ENCODE measurements around the gene ENOX1.

Gene ENOX1

GRCh38 chr13:43757266-43757665 is 29.5 kb downstream of the ENOX1 start (continued):
- TF ChIP-seq, protein P1, sequence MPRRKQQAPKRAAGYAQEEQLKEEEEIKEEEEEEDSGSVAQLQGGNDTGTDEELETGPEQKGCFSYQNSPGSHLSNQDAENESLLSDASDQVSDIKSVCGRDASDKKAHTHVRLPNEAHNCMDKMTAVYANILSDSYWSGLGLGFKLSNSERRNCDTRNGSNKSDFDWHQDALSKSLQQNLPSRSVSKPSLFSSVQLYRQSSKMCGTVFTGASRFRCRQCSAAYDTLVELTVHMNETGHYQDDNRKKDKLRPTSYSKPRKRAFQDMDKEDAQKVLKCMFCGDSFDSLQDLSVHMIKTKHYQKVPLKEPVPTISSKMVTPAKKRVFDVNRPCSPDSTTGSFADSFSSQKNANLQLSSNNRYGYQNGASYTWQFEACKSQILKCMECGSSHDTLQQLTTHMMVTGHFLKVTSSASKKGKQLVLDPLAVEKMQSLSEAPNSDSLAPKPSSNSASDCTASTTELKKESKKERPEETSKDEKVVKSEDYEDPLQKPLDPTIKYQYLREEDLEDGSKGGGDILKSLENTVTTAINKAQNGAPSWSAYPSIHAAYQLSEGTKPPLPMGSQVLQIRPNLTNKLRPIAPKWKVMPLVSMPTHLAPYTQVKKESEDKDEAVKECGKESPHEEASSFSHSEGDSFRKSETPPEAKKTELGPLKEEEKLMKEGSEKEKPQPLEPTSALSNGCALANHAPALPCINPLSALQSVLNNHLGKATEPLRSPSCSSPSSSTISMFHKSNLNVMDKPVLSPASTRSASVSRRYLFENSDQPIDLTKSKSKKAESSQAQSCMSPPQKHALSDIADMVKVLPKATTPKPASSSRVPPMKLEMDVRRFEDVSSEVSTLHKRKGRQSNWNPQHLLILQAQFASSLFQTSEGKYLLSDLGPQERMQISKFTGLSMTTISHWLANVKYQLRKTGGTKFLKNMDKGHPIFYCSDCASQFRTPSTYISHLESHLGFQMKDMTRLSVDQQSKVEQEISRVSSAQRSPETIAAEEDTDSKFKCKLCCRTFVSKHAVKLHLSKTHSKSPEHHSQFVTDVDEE (CRISPR knock-in tag; IDR thresholded peaks at IDR 0.05): no peak

GRCh38 chr13:43755844-43756243 is 30.9 kb downstream of the ENOX1 start:
- TF ChIP-seq CSDC2 (CRISPR knock-in tag; IDR thresholded peaks at IDR 0.05): no peak
- TF ChIP-seq RARB (CRISPR knock-in tag; IDR thresholded peaks at IDR 0.05): no peak
- no peak for TF ChIP-seq OSR1 (CRISPR knock-in tag; IDR thresholded peaks at IDR 0.05)
- TF ChIP-seq BACH2 (CRISPR knock-in tag; IDR thresholded peaks at IDR 0.05; ENCODE audit: borderline replicate concordance): no peak
- TF ChIP-seq ARNTL (CRISPR knock-in tag; IDR thresholded peaks at IDR 0.05; ENCODE audit: borderline replicate concordance, low read depth): no peak
- TF ChIP-seq ZFP30 (CRISPR knock-in tag; IDR thresholded peaks at IDR 0.05): no peak
- TF ChIP-seq SNAI2 (CRISPR knock-in tag; IDR thresholded peaks at IDR 0.05): no peak
- TF ChIP-seq, protein P2, sequence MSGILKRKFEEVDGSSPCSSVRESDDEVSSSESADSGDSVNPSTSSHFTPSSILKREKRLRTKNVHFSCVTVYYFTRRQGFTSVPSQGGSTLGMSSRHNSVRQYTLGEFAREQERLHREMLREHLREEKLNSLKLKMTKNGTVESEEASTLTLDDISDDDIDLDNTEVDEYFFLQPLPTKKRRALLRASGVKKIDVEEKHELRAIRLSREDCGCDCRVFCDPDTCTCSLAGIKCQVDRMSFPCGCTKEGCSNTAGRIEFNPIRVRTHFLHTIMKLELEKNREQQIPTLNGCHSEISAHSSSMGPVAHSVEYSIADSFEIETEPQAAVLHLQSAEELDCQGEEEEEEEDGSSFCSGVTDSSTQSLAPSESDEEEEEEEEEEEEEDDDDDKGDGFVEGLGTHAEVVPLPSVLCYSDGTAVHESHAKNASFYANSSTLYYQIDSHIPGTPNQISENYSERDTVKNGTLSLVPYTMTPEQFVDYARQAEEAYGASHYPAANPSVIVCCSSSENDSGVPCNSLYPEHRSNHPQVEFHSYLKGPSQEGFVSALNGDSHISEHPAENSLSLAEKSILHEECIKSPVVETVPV (CRISPR knock-in tag; IDR thresholded peaks at IDR 0.05): no peak
- TF ChIP-seq ZNF565 (CRISPR knock-in tag; conservative IDR thresholded peaks at IDR 0.05; ENCODE audit: low read depth): no peak
- TF ChIP-seq, protein P1 (CRISPR knock-in tag; IDR thresholded peaks at IDR 0.05): no peak
- TF ChIP-seq ESRRG (CRISPR knock-in tag; IDR thresholded peaks at IDR 0.05): no peak
- TF ChIP-seq ISL1 (CRISPR knock-in tag; IDR thresholded peaks at IDR 0.05): no peak
- TF ChIP-seq TOX (CRISPR knock-in tag; IDR thresholded peaks at IDR 0.05; ENCODE audit: borderline replicate concordance): no peak
- TF ChIP-seq ZNF70 (CRISPR knock-in tag; IDR thresholded peaks at IDR 0.05): no peak
- no peak for TF ChIP-seq ZNF8 (CRISPR knock-in tag; IDR thresholded peaks at IDR 0.05)
- TF ChIP-seq GLIS3 (CRISPR knock-in tag; IDR thresholded peaks at IDR 0.05): no peak
- TF ChIP-seq TCF4 (CRISPR knock-in tag; IDR thresholded peaks at IDR 0.05; ENCODE audit: borderline replicate concordance): no peak
- no peak for TF ChIP-seq POU6F1 (CRISPR knock-in tag; IDR thresholded peaks at IDR 0.05; ENCODE audit: borderline replicate concordance, low read depth)
- TF ChIP-seq PPARA (CRISPR knock-in tag; IDR thresholded peaks at IDR 0.05; ENCODE audit: borderline replicate concordance): no peak
- TF ChIP-seq ZFP3 (CRISPR knock-in tag; IDR thresholded peaks at IDR 0.05): no peak

GRCh38 chr13:43751624-43752023 is 35.1 kb downstream of the ENOX1 start:
- no peak for ATAC-seq
- TF ChIP-seq GLIS3 (CRISPR knock-in tag; IDR thresholded peaks at IDR 0.05) (no peak), CSDC2 (CRISPR knock-in tag; IDR thresholded peaks at IDR 0.05) (no peak), PATZ1 (CRISPR knock-in tag; IDR thresholded peaks at IDR 0.05; ENCODE audit: borderline replicate concordance) (no peak), RARB (CRISPR knock-in tag; IDR thresholded peaks at IDR 0.05) (no peak), ZNF70 (CRISPR knock-in tag; IDR thresholded peaks at IDR 0.05) (no peak), ESRRG (CRISPR knock-in tag; IDR thresholded peaks at IDR 0.05) (no peak), ZNF565 (CRISPR knock-in tag; conservative IDR thresholded peaks at IDR 0.05; ENCODE audit: low read depth) (no peak), POU6F1 (CRISPR knock-in tag; IDR thresholded peaks at IDR 0.05; ENCODE audit: borderline replicate concordance, low read depth) (no peak), ARNTL (CRISPR knock-in tag; IDR thresholded peaks at IDR 0.05; ENCODE audit: borderline replicate concordance, low read depth) (no peak)
- TF ChIP-seq, protein P3, sequence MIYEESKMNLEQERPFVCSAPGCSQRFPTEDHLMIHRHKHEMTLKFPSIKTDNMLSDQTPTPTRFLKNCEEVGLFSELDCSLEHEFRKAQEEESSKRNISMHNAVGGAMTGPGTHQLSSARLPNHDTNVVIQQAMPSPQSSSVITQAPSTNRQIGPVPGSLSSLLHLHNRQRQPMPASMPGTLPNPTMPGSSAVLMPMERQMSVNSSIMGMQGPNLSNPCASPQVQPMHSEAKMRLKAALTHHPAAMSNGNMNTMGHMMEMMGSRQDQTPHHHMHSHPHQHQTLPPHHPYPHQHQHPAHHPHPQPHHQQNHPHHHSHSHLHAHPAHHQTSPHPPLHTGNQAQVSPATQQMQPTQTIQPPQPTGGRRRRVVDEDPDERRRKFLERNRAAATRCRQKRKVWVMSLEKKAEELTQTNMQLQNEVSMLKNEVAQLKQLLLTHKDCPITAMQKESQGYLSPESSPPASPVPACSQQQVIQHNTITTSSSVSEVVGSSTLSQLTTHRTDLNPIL (CRISPR knock-in tag; IDR thresholded peaks at IDR 0.05; ENCODE audit: low read depth): no peak
- TF ChIP-seq, protein P2 (CRISPR knock-in tag; IDR thresholded peaks at IDR 0.05): no peak

More at GRCh38 chr13:43755844-43756243, 30.9 kb downstream of the ENOX1 start:
- ATAC-seq: no peak
